Measurements from ENCODE around the gene FCHSD2.

The FCHSD2 gene

DNA sequence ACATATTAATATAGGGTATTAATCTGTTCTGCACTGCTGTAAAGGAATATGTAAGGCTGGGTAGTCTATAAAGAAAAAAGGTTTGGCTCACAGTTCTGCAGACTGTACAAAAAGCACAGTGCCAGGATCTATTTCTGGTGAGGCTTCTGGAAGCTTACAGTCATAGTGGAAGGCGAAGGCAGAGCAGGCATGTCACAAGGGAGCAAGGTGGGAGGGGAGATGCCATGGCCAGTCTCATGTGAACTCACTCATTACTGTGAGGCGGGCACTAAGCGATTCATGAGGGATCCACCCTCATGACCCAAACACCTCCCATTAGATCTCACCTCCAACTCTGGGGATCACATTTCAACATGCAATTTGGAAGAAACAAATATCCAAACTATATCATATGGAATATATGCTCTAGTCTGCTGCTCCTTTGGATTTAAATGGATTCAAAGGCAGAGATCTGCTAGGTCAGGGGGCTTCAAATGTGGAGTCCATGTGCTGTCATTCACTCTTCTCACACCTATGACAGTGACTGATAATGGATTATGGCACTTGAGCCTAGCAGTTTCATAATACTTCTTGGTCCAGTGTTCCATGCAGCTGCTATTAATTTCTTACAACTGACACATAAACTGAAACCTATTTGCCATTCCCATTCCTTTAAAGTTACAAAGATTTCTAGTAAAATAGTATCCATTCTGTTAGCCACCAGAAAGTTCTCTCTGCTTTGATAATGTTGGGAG, 182.0 kb downstream of the FCHSD2 start:
- Mint-ChIP-seq H3K4me1 (ENCODE audit: low read depth in 2 of 2) (no peaks in the 10 kb centered on the region), H3K27ac (no peak overlapping the region), H3K9me3 (no peaks in the 10 kb centered on the region), H3K4me3 (no peak overlapping the region), H3K36me3 (ENCODE audit: insufficient read depth) (peaks cover 9% of the 10 kb centered on the region), H3K27me3 (no peaks in the 10 kb centered on the region)
- DNase-seq (no peak), ATAC-seq (replicated peaks) (no peak)

DNA sequence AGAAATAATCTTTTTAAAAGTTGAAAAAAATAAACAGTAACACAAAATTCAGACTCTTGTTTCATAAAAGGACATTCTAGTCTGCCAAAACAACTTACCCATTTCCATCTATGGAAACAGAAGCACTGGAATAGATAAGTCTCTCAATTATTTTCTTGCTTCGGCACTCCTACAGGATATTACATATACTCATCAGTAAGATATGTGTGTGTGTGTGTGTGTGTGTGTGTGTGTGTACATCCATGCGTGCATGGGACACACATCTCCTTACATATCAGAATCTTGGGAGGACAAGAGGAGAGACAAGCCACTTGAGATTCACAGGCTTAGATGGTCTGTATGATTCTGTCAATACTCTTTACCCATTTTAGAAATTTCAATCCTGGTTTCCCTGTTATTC, 183.3 kb downstream of the FCHSD2 start:
- DNase-seq (no peak), ATAC-seq (replicated peaks) (no peak)
- H3K4me3 Mint-ChIP-seq = no peak overlapping the region
- H3K27me3 Mint-ChIP-seq = no peaks in the 10 kb centered on the region
- peaks cover 7% of the 10 kb centered on the region for H3K36me3 Mint-ChIP-seq (ENCODE audit: insufficient read depth)
- H3K9me3 Mint-ChIP-seq = no peaks in the 10 kb centered on the region
- H3K27ac Mint-ChIP-seq = no peak overlapping the region
- no peaks in the 10 kb centered on the region for H3K4me1 Mint-ChIP-seq (ENCODE audit: low read depth in 2 of 2)

DNA sequence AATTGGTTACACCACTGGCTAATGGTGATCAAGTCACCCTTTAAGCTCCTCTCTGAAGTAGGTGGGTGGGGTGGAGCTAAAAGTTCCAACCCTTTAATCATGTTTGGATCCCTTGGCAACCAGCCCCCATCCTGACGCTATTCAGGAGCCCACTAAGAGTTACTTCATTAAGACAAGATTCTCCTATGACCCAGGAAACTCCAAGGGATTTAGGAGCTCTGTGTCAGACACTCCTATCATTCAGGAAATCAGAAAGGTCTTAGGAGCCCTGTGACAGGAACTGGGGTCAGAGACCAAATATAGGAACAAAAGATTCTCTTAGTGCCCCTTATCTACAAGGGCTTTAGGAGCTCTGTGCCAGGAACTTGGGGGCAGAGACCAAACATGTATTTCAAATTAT, 186.7 kb downstream of the FCHSD2 start:
- peaks cover 0 to 2% of the 10 kb centered on the region in 2 donors for H3K4me1 Mint-ChIP-seq (ENCODE audit: low read depth in 2 of 2)
- peaks cover 3% of the 10 kb centered on the region for H3K36me3 Mint-ChIP-seq (ENCODE audit: insufficient read depth)
- no peak overlapping the region for H3K27ac Mint-ChIP-seq

DNA sequence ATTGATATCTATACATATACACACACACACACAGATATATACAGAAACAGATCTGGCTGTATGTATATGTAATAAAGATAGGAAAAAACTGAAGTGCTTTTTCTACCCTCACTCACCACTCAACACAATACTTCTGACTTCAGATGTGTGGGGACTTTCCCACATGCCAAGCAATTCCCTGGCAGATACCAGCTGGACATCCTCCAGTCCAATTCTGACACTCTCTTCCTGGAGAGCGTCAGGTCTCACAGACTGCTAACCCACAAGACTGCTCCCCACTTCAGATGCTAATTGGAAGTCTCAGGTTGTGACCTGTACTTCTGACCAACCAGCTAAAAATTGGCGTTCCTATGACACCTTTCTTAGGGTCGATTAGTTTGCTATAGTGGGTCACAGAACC, 187.3 kb downstream of the FCHSD2 start:
- Mint-ChIP-seq H3K4me1 (ENCODE audit: low read depth in 2 of 2) (peaks cover 0 to 2% of the 10 kb centered on the region in 2 donors), H3K9me3 (no peaks in the 10 kb centered on the region), H3K36me3 (ENCODE audit: insufficient read depth) (peaks cover 3% of the 10 kb centered on the region), H3K27ac (no peak overlapping the region), H3K4me3 (no peak overlapping the region), H3K27me3 (no peaks in the 10 kb centered on the region)
- ATAC-seq (replicated peaks) (no peak), DNase-seq (no peak)

More for the DNA sequence above, 186.7 kb downstream of the FCHSD2 start:
- Mint-ChIP-seq H3K27me3 (no peaks in the 10 kb centered on the region), H3K9me3 (no peaks in the 10 kb centered on the region), H3K4me3 (no peak overlapping the region)
- DNase-seq (no peak), ATAC-seq (replicated peaks) (no peak)

DNA sequence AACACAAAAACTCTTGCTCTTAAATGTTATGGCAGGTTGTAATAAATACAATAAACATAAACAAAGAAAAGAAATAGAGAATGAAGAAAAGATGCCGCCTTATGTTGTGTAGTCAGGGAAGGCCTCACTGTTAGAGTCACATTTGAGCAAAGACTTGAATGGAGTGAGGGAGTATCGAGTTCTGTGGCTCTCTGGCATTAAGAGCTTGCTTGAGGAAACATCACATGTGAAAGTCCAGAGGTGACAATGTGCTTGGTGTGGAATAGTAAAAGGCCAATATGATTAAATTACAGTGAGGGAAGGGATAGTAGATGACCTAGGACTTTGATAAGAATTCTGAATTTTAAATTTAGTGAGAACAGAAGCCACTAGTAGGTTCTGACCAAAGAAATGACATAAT, 188.5 kb downstream of the FCHSD2 start:
- H3K27ac Mint-ChIP-seq = peak overlapping the region in 1 of 2 donors; percentile 6
- no peaks in the 10 kb centered on the region for H3K36me3 Mint-ChIP-seq (ENCODE audit: insufficient read depth)

DNA sequence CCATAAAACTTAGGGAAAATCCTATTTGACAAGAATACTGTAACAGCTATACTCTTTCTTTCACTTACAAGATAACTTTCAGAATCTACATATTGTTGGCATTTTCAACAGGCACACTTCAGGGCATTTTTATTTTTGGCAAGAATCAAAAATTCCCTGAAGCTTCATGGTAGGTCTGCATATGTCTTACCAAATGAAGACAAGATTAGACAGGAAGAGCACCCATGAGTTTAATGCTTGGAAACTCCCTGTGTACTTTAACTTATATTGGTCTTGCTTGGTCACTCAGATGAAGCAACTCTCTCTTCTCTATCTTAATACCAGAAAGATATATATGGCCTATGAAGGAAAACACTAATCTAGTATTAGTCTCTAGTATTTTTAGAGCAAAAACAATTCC, 190.2 kb downstream of the FCHSD2 start:
- H3K27me3 Mint-ChIP-seq = no peaks in the 10 kb centered on the region
- no peaks in the 10 kb centered on the region for H3K9me3 Mint-ChIP-seq
- H3K4me1 Mint-ChIP-seq (ENCODE audit: low read depth in 2 of 2) = peaks cover 0 to 3% of the 10 kb centered on the region in 2 donors
- no peak overlapping the region for H3K27ac Mint-ChIP-seq
- DNase-seq (no peak), ATAC-seq (replicated peaks) (no peak)
- no peak overlapping the region for H3K4me3 Mint-ChIP-seq
- no peaks in the 10 kb centered on the region for H3K36me3 Mint-ChIP-seq (ENCODE audit: insufficient read depth)

More for the DNA sequence above, 188.5 kb downstream of the FCHSD2 start:
- no peaks in the 10 kb centered on the region for H3K9me3 Mint-ChIP-seq
- no peaks in the 10 kb centered on the region for H3K27me3 Mint-ChIP-seq
- no peak for DNase-seq
- no peak for ATAC-seq (replicated peaks)
- no peak overlapping the region for H3K4me3 Mint-ChIP-seq
- H3K4me1 Mint-ChIP-seq (ENCODE audit: low read depth in 2 of 2) = peaks cover 0 to 3% of the 10 kb centered on the region in 2 donors

DNA sequence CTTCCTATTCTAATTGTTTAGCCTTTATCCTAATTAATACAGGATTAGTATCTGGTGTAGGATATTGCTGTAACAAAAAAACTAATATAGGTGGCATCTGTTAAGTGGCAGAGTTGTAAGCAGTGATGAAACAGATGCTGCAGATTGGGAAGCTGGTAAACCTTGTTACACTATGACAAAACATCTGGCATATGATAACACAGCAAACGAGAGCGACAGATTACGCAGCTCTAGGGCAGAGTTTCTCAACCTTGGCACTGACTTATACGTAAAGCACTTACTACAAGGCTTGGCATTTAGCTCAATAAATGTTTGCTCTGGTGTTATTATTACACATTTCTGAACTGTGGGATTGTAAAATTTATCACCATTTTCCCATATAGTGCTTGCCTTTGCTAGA, 190.9 kb downstream of the FCHSD2 start:
- Mint-ChIP-seq H3K27ac (no peak overlapping the region), H3K4me3 (no peak overlapping the region), H3K9me3 (no peaks in the 10 kb centered on the region), H3K36me3 (ENCODE audit: insufficient read depth) (no peaks in the 10 kb centered on the region), H3K27me3 (no peaks in the 10 kb centered on the region), H3K4me1 (ENCODE audit: low read depth in 2 of 2) (peaks cover 0 to 3% of the 10 kb centered on the region in 2 donors)
- no peak for ATAC-seq (replicated peaks)
- DNase-seq = no peak

DNA sequence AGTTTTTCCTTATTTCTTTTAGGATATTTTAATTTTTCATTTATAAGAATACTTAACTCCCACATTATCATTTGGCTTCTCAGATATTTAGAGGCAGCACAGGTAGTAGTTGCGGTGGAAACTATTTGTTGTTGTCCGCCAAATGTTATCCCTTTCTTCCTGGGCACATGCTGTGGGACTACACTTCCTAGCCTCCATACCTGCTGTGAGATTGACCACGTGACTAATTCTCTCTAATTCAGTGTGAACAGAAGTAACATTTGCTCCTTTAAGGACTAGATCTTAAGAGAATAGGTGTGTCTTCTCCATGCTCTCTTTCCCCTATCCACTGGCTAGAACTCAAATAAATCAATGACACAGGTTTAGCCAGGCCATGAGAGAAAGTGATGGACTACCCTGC, 191.4 kb downstream of the FCHSD2 start:
- no peak overlapping the region for H3K4me3 Mint-ChIP-seq
- H3K27me3 Mint-ChIP-seq = no peaks in the 10 kb centered on the region
- no peak for DNase-seq
- no peaks in the 10 kb centered on the region for H3K9me3 Mint-ChIP-seq
- no peak overlapping the region for H3K27ac Mint-ChIP-seq
- ATAC-seq (replicated peaks) = no peak
- no peaks in the 10 kb centered on the region for H3K36me3 Mint-ChIP-seq (ENCODE audit: insufficient read depth)
- H3K4me1 Mint-ChIP-seq (ENCODE audit: low read depth in 2 of 2) = peaks cover 0 to 3% of the 10 kb centered on the region in 2 donors

DNA sequence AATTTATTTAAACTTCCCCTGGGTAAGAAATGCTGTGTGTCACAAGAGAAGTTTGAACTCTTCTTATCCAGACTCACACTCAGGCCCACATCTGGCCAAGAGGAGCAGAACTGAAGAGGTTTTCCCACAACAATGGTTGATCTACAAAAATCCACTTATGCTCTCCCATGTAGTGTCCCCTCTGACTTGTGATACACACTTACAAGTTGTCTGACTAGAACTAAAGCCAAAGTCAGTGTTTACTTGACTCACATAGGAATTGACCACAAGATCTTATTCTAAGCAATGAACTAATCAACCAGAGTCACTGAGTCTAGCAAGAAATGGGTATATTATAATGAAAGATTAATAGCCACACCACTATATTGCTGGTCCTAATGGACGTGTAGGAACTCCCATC, 194.9 kb downstream of the FCHSD2 start:
- Mint-ChIP-seq H3K4me1 (ENCODE audit: low read depth in 2 of 2) (peaks cover 0 to 2% of the 10 kb centered on the region in 2 donors), H3K9me3 (no peaks in the 10 kb centered on the region), H3K4me3 (no peak overlapping the region), H3K36me3 (ENCODE audit: insufficient read depth) (peaks cover 3% of the 10 kb centered on the region), H3K27me3 (no peaks in the 10 kb centered on the region), H3K27ac (no peak overlapping the region)
- DNase-seq = no peak
- no peak for ATAC-seq (replicated peaks)

DNA sequence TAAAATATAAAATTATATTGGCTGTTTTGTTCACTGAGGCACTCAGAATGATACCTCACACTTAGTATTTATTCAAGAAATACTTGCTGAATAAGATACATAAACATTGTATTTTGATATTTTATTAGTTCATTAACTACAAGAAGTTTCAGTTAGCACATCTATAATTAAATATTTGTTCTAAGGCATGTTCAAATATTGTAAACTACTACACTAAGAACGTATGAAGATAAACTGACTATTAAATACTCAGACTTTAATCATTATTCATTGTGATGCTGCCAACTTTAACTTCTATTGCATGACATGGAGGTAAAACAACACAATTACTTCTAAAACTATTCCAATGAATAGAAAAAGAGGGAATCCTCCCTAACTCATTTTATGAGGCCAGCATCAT, 198.5 kb downstream of the FCHSD2 start:
- no peak overlapping the region for H3K4me3 Mint-ChIP-seq
- ATAC-seq (replicated peaks) (no peak), DNase-seq (no peak)
- H3K27me3 Mint-ChIP-seq = no peaks in the 10 kb centered on the region
- H3K27ac Mint-ChIP-seq = no peak overlapping the region
- no peaks in the 10 kb centered on the region for H3K4me1 Mint-ChIP-seq (ENCODE audit: low read depth in 2 of 2)
- no peaks in the 10 kb centered on the region for H3K9me3 Mint-ChIP-seq
- peaks cover 5% of the 10 kb centered on the region for H3K36me3 Mint-ChIP-seq (ENCODE audit: insufficient read depth)

DNA sequence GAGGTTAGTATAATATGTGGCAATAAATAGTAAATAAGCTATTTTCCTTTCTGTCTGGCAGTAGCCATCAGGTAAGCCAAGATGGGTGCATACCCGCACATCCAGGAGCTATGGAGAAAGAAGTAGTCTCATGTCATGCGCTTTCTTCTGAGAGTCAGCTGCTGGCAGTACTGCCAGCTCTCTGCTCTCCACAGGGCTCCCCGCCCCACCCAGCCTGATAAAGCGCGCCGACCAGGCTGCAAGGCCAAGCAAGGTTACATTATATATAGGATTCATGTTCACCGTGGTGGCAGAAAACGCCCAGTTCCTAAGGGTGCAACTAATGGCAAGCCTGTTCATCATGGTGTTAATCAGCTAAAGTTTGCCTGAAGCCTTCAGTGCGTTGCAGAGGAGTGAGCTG, 201.7 kb downstream of the FCHSD2 start:
- Mint-ChIP-seq H3K4me3 (no peak overlapping the region), H3K27ac (no peak overlapping the region), H3K9me3 (no peaks in the 10 kb centered on the region), H3K27me3 (no peaks in the 10 kb centered on the region), H3K4me1 (ENCODE audit: low read depth in 2 of 2) (no peaks in the 10 kb centered on the region), H3K36me3 (ENCODE audit: insufficient read depth) (peaks cover 5% of the 10 kb centered on the region)
- no peak for ATAC-seq (replicated peaks)
- no peak for DNase-seq

DNA sequence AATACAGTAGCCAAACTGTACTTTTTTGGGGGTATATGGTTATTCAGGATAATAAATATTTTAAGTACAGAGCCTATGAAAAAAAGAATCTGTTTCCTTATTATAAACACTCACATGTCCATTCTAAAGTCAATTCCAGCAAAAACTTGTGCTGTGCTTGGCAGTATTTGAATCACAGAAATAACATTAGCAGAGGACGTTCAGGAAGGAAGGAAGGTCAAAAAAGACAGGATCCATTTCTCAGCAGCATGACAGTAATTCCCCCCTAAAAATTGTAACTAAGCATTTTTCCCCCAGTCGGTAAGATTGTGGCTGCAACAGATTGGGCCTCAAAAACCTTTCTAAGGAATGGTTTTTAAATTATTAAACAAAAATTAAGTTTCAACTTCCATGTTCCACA, 203.1 kb downstream of the FCHSD2 start:
- ATAC-seq (replicated peaks) (no peak), DNase-seq (no peak)
- Mint-ChIP-seq H3K9me3 (no peaks in the 10 kb centered on the region), H3K27me3 (no peaks in the 10 kb centered on the region), H3K27ac (peak overlapping the region in 1 of 2 donors; percentile 24), H3K4me3 (no peak overlapping the region), H3K4me1 (ENCODE audit: low read depth in 2 of 2) (no peaks in the 10 kb centered on the region), H3K36me3 (ENCODE audit: insufficient read depth) (peaks cover 5% of the 10 kb centered on the region)

DNA sequence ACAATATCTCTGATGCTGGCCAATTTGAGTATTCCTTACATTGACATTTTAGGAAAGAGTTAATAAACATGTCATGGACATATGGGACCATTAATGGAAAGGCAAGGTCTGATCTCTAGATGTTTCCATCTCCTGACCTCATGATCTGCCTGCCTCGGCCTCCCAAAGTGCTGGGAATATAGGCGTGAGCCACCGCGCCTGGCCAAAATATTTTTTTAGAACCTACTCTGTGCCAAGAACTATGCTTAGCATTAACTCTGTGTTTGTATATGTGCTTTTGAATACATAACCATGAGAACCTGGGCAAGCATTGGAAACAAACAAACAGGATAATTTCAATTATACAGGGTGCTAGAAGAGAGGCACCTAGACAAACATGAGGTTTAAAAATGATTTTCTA, 204.7 kb downstream of the FCHSD2 start:
- peaks cover 3% of the 10 kb centered on the region for H3K36me3 Mint-ChIP-seq (ENCODE audit: insufficient read depth)
- no peaks in the 10 kb centered on the region for H3K4me1 Mint-ChIP-seq (ENCODE audit: low read depth in 2 of 2)
- ATAC-seq (replicated peaks) = no peak
- H3K27ac Mint-ChIP-seq = no peak overlapping the region
- H3K27me3 Mint-ChIP-seq = no peaks in the 10 kb centered on the region
- no peak for DNase-seq
- H3K9me3 Mint-ChIP-seq = no peaks in the 10 kb centered on the region
- no peak overlapping the region for H3K4me3 Mint-ChIP-seq

DNA sequence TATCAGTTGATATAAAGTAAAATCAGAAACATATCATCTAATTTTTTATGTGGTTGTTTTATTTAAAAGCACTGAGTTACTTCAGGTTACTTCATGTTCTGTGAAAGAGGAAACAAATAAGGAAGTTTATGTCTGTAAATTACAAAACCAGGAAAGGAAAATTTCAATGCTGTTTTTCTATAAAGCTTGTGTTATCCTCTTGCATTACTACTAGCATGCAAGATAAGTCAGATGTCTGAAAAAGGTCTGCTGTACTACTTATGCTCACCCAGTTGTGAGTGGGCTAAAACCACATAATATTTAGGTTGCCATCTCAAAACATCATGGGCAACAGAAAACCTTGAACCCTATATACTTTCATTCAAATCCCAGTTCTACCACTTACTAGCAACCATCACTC, 206.4 kb downstream of the FCHSD2 start:
- ATAC-seq (replicated peaks) = no peak
- no peak overlapping the region for H3K27ac Mint-ChIP-seq
- H3K4me1 Mint-ChIP-seq (ENCODE audit: low read depth in 2 of 2) = no peaks in the 10 kb centered on the region

More for the DNA sequence above, 206.4 kb downstream of the FCHSD2 start:
- peaks cover 2% of the 10 kb centered on the region for H3K36me3 Mint-ChIP-seq (ENCODE audit: insufficient read depth)
- H3K27me3 Mint-ChIP-seq = no peaks in the 10 kb centered on the region
- no peaks in the 10 kb centered on the region for H3K9me3 Mint-ChIP-seq
- H3K4me3 Mint-ChIP-seq = no peak overlapping the region
- no peak for DNase-seq

Data from effector memory CD8-positive, alpha-beta T cell (primary cell).